Measurements from ENCODE around the gene GBA2. TPM values are rescaled to one million over a fixed set of nuclear protein-coding genes. Genes with fewer than 3 reads are reported as not detected.

GBA2 gene
- total RNA-seq, 1 donor from 2014 or later: 44.8 TPM

- Histone ChIP-seq H3F3A (ENCODE audit: low read depth) (peaks cover 59% of the 10 kb centered on the region), H3K4me2 (peak overlapping the region; percentile 80), H3K36me3 (no peaks in the 10 kb centered on the region), H3K79me2 (ENCODE audit: low read depth) (peaks cover 75% of the 10 kb centered on the region), H3K27me3 (no peaks in the 10 kb centered on the region), H4K20me1 (ENCODE audit: low read depth) (peaks cover 15% of the 10 kb centered on the region), H3K4me1 (peaks cover 55% of the 10 kb centered on the region), H3K27ac (no peak overlapping the region), H2AFZ (replicated peaks) (no peak overlapping the region), H3K9me3 (ENCODE audit: low read depth) (no peaks in the 10 kb centered on the region), H3K4me3 (peak overlapping the region; percentile 71), H3K9ac (no peak overlapping the region)
- Mint-ChIP-seq H3K36me3 (peaks cover 5% of the 10 kb centered on the region), H3K27ac (no peak overlapping the region), H3K27me3 (ENCODE audit: insufficient read depth, low read depth) (peaks cover 2% of the 10 kb centered on the region), H3K4me1 (peaks cover 25% of the 10 kb centered on the region), H3K4me3 (no peak overlapping the region), H3K9me3 (no peaks in the 10 kb centered on the region)
- DNase-seq (ENCODE audit: low spot score): no peak
- TF ChIP-seq CTCF (IDR thresholded peaks at IDR 0.05): no peak
- no peak for TF ChIP-seq EZH2phosphoT487 (IDR thresholded peaks at IDR 0.05)
- no peak for TF ChIP-seq EZH2 (IDR thresholded peaks at IDR 0.05)
Observed at GRCh38 chr9:35730486-35730854, 18.6 kb downstream of the GBA2 start.

- no peak overlapping the region for H3K9ac ChIP-seq
- no peak overlapping the region for H3K27ac Mint-ChIP-seq
- H3K4me1 Mint-ChIP-seq: peaks cover 25% of the 10 kb centered on the region
- H3K79me2 ChIP-seq (ENCODE audit: low read depth): peaks cover 77% of the 10 kb centered on the region
- H3K4me1 ChIP-seq: peaks cover 55% of the 10 kb centered on the region
- H2AFZ ChIP-seq (replicated peaks): no peak overlapping the region
- H3K4me3 ChIP-seq: peak overlapping the region; percentile 35
- TF ChIP-seq EZH2phosphoT487 (IDR thresholded peaks at IDR 0.05) (no peak), EZH2 (IDR thresholded peaks at IDR 0.05) (no peak), CTCF (IDR thresholded peaks at IDR 0.05) (peak; percentile 63)
- H4K20me1 ChIP-seq (ENCODE audit: low read depth): peaks cover 15% of the 10 kb centered on the region
- no peak overlapping the region for H3K4me3 Mint-ChIP-seq
- H3K27me3 ChIP-seq: no peaks in the 10 kb centered on the region
- peak overlapping the region; percentile 80 for H3K4me2 ChIP-seq
- no peaks in the 10 kb centered on the region for H3K9me3 ChIP-seq (ENCODE audit: low read depth)
- H3K36me3 Mint-ChIP-seq: peaks cover 5% of the 10 kb centered on the region
- H3K9me3 Mint-ChIP-seq: no peaks in the 10 kb centered on the region
- DNase-seq (ENCODE audit: low spot score): peak; percentile 70
- H3F3A ChIP-seq (ENCODE audit: low read depth): peaks cover 55% of the 10 kb centered on the region
- H3K36me3 ChIP-seq: no peaks in the 10 kb centered on the region
- H3K27ac ChIP-seq: no peak overlapping the region
- peaks cover 2% of the 10 kb centered on the region for H3K27me3 Mint-ChIP-seq (ENCODE audit: insufficient read depth, low read depth)
Observed at GRCh38 chr9:35729700-35730485, 19.1 kb downstream of the GBA2 start.

DNA sequence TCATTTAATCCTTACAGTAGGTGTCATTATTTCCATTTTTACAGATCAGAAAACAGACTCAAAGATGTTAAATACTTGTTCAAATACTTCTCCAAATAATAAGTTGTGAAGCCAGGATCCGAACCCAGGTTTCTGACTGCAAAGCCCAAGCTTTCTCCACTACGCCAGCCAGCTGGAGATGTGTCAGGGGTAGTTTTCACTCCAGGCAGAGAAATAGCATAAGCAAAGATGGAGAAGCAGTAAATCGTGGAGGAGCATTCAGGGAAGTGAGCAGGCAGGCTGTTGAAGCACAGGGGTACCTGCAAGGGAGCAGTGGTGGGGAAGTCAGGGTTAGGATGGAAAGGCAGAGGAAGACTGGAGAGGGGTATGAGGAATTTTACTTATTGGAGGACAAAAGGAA lies 19.9 kb downstream of the GBA2 start:
- H3F3A ChIP-seq (ENCODE audit: low read depth): peaks cover 50% of the 10 kb centered on the region
- DNase-seq (ENCODE audit: low spot score): no peak
- peaks cover 70% of the 10 kb centered on the region for H3K79me2 ChIP-seq (ENCODE audit: low read depth)
- no peak overlapping the region for H2AFZ ChIP-seq (replicated peaks)
- H3K27me3 ChIP-seq: no peaks in the 10 kb centered on the region
- H3K9me3 ChIP-seq (ENCODE audit: low read depth): no peaks in the 10 kb centered on the region
- H3K36me3 ChIP-seq: no peaks in the 10 kb centered on the region
- no peak for TF ChIP-seq EZH2phosphoT487 (IDR thresholded peaks at IDR 0.05)
- TF ChIP-seq CTCF (IDR thresholded peaks at IDR 0.05): no peak
- TF ChIP-seq EZH2 (IDR thresholded peaks at IDR 0.05): no peak
- H3K9ac ChIP-seq: no peak overlapping the region
- no peaks in the 10 kb centered on the region for H3K9me3 Mint-ChIP-seq
- H3K27me3 Mint-ChIP-seq (ENCODE audit: insufficient read depth, low read depth): peaks cover 4% of the 10 kb centered on the region
- H3K36me3 Mint-ChIP-seq: peaks cover 12% of the 10 kb centered on the region
- H3K4me1 ChIP-seq: peaks cover 55% of the 10 kb centered on the region
- H3K4me3 Mint-ChIP-seq: no peak overlapping the region
- peaks cover 22% of the 10 kb centered on the region for H3K4me1 Mint-ChIP-seq
- peak overlapping the region; percentile 80 for H3K4me2 ChIP-seq
- H3K27ac ChIP-seq: peak overlapping the region; percentile 68
- H4K20me1 ChIP-seq (ENCODE audit: low read depth): peaks cover 15% of the 10 kb centered on the region
- peak overlapping the region; percentile 35 for H3K4me3 ChIP-seq
- H3K27ac Mint-ChIP-seq: no peak overlapping the region
